HG03342 (cell line): ENCODE measurements around the gene C1orf167.

Source experiments
- ATAC-seq: cut with Tn5 transposase; IDR thresholded peaks from one replicate; pipeline ENCODE4 v1.9.1; 2021; ENCODE audit warnings: mild to moderate bottlenecking, moderate library complexity; ENCODE audit not compliant: unreplicated experiment

Gene C1orf167

DNA sequence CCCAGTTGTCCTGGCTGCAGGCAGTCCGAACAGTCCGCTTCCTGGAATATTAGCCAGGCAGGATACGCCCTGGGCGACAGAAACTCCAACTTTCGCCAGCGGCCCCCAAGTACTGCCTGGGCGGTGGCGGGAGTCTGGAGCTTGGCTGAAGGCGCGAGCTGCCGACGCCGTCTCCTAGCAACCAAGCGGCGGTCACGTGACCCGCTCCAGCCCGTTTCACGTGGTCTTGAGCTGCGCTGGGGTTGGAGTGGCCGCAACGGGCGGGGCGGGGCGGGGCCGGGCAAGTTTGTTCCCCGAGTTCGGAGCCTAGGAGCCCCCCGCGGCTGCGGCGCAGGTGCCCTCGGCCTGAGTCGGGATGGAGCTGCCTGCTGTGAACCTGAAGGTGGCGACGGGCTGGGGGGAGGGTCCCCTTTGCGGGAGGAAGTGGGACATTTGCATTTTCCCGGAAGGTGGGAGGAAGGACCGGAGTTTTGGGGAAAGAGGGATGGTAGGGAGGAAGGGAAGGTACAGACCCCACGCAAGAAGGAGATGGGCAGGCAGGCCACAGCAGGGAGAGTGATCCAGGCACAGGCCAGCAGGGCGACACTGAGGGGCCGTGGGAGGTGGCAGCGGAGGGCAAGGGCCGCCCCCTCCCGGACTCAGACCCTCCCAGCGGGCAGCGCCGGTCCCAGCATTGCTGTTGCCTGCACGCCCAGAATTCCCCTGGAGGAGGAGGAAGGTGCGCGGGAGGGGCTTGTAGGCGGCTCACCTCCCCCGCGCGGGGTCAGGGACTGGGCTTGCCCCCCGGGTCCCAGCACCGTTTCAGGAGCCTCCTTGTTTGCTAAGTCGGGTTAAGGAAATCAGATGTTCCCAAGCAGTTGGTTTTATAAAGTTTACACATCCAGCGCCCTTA, 25.9 kb upstream of the C1orf167 start, which contains the start of gene AGTRAP:
TSS of gene AGTRAP (plus strand) at position 283 of the 892 bp plus-strand sequence. CDS start at position 356, 73 bp downstream.
- peak; percentile 59 for ATAC-seq

GRCh38 chr1:11736746-11737639, 25.0 kb upstream of the C1orf167 start:
- peak; percentile 21 for ATAC-seq

DNA sequence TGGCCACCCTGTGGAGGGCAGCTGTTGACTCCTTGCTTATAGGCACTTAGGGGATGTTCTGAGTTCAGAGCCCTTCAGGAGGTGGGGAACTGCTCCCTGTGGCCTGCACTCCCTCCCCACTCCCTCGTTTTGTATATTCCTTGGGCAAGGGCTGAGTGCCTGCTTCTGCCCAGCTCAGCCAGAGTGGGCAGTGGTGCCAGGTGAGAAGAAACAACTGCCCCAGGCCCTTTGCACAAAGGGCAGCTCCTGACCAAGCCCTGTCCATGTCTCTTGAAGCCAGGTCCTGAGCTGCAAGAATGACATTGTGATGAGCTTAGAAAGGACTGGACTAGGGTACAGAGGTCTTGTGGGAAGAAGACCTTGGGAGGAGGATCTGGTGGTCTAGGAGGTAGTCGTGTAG, 23.9 kb upstream of the C1orf167 start:
- no peak for ATAC-seq

DNA sequence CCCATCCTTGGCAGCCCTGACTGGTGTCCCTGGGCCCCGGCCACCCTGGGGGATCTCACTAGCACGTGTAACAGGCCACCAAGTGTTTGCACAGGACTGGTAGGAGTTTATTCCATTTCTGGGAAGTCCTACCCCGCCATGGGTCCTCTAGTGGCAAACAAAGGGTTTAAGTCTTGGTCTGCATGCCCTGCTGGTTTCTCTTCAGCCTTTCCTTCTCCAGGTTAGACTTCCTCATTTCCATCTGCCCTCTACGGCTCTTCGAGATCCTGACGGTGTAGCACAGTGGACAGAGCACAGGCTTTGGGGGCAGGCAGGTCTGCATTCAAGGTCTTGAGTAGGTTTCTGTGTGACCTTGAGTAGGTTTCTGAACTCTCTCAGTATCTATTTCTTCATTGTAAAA, 23.2 kb upstream of the C1orf167 start:
- no peak for ATAC-seq

DNA sequence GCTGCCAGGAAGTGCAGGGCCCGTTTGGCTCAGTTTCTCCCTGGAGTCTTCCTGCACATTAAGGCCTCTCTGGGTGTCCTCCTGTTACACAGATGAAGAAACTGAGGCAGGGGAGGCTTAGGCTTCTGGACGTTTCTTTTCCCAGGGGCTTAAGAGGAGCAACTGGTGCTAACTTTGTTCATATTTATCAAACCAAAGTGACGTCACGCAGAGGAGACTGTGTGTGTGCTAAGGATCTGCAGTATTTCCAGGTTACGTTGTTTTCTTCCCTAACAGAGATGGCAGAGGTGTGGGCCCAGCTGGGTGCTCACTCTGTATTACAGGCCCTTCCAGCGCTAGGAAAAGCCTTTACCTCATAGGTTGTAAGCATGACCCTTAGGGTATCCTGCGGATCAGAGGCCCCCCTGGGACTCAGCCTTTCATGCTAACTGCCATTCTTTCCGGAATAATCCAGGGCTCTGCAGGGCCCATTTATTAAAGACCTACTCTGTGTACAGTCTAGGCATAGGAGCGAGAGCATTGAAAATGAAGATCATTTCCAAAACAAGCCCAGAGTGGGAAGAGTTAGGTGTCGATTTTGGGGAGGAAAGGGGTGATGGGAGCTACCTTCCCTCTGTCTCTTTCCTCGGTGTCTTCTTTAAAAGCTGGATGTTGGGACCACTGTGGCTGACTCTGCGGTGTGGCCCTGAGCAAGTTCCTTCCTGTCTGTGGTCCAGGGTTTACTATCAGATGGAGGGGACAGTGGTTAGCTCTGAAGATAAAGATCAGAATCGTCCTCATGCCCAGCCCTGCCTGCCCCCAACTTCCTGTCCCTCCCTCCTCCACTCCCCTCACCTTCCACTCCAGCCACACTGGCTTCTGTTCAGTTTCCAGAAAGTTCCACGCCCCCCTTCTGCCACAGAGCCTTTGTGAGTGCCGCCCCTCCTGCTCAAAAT, 21.5 kb upstream of the C1orf167 start:
- no peak for ATAC-seq

- no peak for ATAC-seq
Observed at GRCh38 chr1:11741482-11741881, 20.5 kb upstream of the C1orf167 start.

DNA sequence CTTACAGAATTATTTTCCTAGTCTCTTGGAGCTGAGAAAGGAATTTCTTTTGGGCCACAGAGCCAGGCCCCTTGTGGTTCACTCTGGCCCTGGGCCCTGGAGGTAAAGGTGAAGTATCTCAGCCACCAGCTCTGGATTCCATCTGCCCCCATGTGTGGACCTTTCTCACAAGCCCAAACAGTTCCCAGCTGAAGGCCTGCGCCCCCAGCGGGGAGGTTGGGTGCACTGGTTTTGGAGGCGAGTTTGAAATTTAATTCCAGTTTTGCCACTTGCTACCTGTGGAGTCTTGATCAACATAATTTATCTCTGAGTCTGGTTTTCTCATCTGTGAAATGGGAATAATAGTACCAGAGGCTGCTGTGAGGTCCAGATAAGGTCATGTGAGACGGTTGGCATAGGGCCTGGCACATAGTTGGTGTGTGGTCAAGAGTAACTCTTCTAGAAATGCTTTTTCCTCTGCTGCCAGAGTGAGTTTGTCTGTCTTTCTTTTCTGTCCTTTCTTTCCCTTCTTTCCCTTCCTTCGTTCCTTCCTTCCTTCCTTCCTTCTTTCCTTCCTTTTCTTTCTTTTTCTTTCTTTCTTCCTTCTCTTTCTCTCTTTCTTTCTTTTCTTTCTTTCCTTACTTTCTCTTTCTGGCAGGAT, 20.0 kb upstream of the C1orf167 start:
- no peak for ATAC-seq

- no peak for ATAC-seq
Observed at GRCh38 chr1:11744287-11744686, 17.7 kb upstream of the C1orf167 start.

- ATAC-seq: no peak
Observed at GRCh38 chr1:11746092-11746491, 15.9 kb upstream of the C1orf167 start.

DNA sequence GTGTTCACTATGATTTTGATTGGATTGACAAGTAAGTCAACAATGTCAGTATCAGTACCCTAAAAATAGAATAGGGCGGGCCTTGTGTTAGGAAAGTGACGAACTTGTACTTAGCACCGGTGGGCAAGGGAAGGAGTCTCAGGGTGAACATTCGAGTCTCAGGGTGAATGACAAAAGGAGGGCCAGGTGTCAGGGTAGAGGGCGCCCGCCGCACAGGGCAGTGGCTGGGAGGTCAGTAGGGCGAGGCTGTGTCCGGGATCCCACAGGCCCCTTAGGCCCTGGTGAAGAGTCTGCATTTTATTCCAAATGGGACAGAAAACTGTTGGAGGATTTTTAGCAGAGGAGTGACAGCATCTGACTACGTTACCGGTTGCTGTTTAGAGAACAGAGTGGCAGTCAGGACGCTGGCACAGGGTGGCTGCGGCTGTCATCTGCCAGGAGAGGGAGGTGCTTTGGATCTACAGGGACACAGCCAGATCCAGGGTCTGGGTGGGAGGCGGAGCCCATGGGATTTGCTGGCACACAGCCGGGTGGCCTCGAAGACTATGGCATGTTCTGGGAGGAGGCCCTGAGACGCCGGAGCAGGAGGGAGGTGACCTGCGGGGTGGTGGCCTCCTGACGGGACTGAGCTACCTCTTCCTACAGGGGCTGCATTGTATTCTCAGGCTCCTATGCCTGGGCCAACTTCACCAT, 15.1 kb upstream of the C1orf167 start:
- no peak for ATAC-seq

GRCh38 chr1:11748294-11749202, 13.4 kb upstream of the C1orf167 start:
- no peak for ATAC-seq

DNA sequence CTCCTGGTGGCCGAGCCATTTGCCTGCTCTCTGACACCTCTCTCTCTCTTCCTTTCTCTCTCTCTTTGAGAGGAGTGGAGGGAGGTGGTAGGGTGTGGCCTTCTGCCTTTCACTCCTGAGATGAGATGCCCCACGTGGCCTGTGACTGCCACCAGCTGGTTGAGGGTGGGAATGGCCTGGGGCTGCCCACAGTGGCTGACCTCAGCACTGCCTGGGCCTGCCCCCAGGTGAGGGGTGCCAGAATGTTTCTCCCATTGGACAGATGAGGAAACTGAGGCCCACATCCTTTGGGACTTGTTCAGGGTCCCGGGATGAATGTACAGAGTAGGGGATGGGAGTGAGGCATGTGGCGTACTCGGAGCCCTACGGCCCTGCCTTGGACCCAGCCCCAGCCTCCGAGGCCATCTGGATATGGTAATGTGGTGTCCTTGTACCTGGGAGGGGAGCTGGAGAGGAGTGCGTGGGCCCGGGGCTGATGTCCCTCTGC, 12.7 kb upstream of the C1orf167 start:
- no peak for ATAC-seq

DNA sequence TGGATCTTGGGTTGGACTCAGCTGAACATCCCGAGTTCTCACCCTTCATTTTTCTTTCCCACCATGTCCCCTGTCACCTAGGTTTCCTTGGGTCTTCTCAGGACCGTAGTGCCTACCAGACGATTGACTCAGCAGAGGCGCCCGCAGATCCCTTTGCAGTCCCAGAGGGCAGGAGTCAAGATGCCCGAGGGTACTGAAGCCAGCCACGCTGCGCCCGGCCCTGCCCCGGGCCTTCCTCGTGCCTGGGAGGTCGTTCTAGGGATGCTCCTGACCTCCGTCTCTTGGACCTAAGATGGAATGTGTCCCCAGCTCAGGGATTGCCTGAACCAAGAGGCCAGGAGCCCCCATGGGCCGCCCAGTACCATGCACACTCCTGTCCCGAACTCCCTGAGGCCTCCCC, 12.0 kb upstream of the C1orf167 start:
- no peak for ATAC-seq

- ATAC-seq: no peak
Observed at GRCh38 chr1:11751087-11751486, 10.9 kb upstream of the C1orf167 start.

GRCh38 chr1:11752359-11753088, 9.5 kb upstream of the C1orf167 start:
- ATAC-seq: no peak

- no peak for ATAC-seq
Observed at GRCh38 chr1:11753555-11754208, 8.3 kb upstream of the C1orf167 start.

- ATAC-seq: no peak
Observed at GRCh38 chr1:11757047-11757446, 4.9 kb upstream of the C1orf167 start.
